Measurements from ENCODE around the gene KRTAP12-1.
"Not testable (repeated sequence)": the region's sequence is repeated elsewhere in the genome, so short reads cannot be mapped to it uniquely, and the experiment has no call there.

Gene KRTAP12-1

GRCh38 chr21:44697811-44698734, 16.1 kb upstream of the KRTAP12-1 start:
- DNase-seq (ENCODE audit: low read depth): no peak

- not testable (repeated sequence) for DNase-seq (ENCODE audit: low read depth)
These were observed 15.3 kb upstream of the KRTAP12-1 start, which contains the start of gene KRTAP10-12 for GRCh38 chr21:44697172-44697810. Gene KRTAP10-12 (plus strand): TSS chr21:44697172. CDS start chr21:44697202, 30 bp downstream.

- DNase-seq (ENCODE audit: low read depth): no peak
These were observed 14.6 kb upstream of the KRTAP12-1 start for GRCh38 chr21:44696572-44696971.

GRCh38 chr21:44695641-44696040, 13.7 kb upstream of the KRTAP12-1 start:
- DNase-seq (ENCODE audit: low read depth): no peak

GRCh38 chr21:44695184-44695583, 13.2 kb upstream of the KRTAP12-1 start:
- no peak for DNase-seq (ENCODE audit: low read depth)

GRCh38 chr21:44694776-44695175, 12.8 kb upstream of the KRTAP12-1 start:
- DNase-seq (ENCODE audit: low read depth): no peak

- no peak for DNase-seq (ENCODE audit: low read depth)
These were observed 11.0 kb upstream of the KRTAP12-1 start for GRCh38 chr21:44692798-44693512.

GRCh38 chr21:44691686-44692085, 9.7 kb upstream of the KRTAP12-1 start:
- DNase-seq (ENCODE audit: low read depth): no peak

- DNase-seq (ENCODE audit: low read depth): not testable (repeated sequence)
These were observed 7.8 kb upstream of the KRTAP12-1 start for GRCh38 chr21:44689740-44690139.

GRCh38 chr21:44687671-44688070, 5.7 kb upstream of the KRTAP12-1 start:
- DNase-seq (ENCODE audit: low read depth): no peak

GRCh38 chr21:44686843-44687561, 5.0 kb upstream of the KRTAP12-1 start:
- no peak for DNase-seq (ENCODE audit: low read depth)

- no peak for DNase-seq (ENCODE audit: low read depth)
These were observed 4.2 kb upstream of the KRTAP12-1 start for GRCh38 chr21:44686000-44686781.

GRCh38 chr21:44685050-44685449, 3.1 kb upstream of the KRTAP12-1 start:
- not testable (repeated sequence) for DNase-seq (ENCODE audit: low read depth)

- DNase-seq (ENCODE audit: low read depth): no peak
These were observed 2.5 kb upstream of the KRTAP12-1 start for GRCh38 chr21:44684483-44684882.

GRCh38 chr21:44684077-44684476, 2.1 kb upstream of the KRTAP12-1 start:
- no peak for DNase-seq (ENCODE audit: low read depth)

- no peak for DNase-seq (ENCODE audit: low read depth)
These were observed 703 bp upstream of the KRTAP12-1 start for GRCh38 chr21:44682580-44683151.

- no peak for DNase-seq (ENCODE audit: low read depth)
These were observed 811 bp downstream of the KRTAP12-1 start for GRCh38 chr21:44681152-44681551.

GRCh38 chr21:44677881-44678280, 4.1 kb downstream of the KRTAP12-1 start:
- no peak for DNase-seq (ENCODE audit: low read depth)

GRCh38 chr21:44671911-44672310, 10.1 kb downstream of the KRTAP12-1 start:
- DNase-seq (ENCODE audit: low read depth): no peak

- DNase-seq (ENCODE audit: low read depth): no peak
These were observed 11.1 kb downstream of the KRTAP12-1 start for GRCh38 chr21:44670642-44671432.

All from stimulated activated CD4-positive, alpha-beta T cell treated with anti-CD3 and anti-CD28 coated beads, Interleukin-2, amount 100 ng/mL, for 4 hours (primary cell).